NCI-H2171 treated with DMSO at 0.1 percent for 48 hours (cell line): ENCODE data around the gene ZNF346.

Source experiments
- DNase-seq: peaks from one replicate; lab custom pipeline; 2025; lab: John Stamatoyannopoulos, UW

Gene ZNF346

GRCh38 chr5:177070536-177071191, 48.2 kb downstream of the ZNF346 start:
- no peak for DNase-seq

GRCh38 chr5:177071666-177072385, 49.3 kb downstream of the ZNF346 start:
- DNase-seq = peak; percentile 76

DNA sequence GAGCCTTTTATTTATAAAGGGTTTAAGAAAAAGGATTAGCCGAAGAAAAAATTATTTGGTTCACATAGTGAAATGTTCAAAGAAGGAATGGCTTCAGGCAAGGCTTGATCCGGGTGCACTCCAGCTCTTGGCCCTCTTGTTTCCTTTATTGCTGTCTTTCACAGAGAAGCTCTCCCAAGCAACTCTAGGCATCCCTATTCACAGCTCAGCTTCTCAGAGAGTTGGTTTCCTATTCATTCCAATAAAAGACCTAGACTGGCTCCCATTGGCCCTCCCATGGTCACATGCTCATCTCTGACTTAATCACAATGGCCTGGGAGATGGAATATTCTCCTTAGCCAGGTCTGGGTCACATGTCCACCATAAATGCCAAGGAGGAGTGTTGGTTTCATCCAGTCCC, 54.8 kb downstream of the ZNF346 start:
- DNase-seq = no peak

DNA sequence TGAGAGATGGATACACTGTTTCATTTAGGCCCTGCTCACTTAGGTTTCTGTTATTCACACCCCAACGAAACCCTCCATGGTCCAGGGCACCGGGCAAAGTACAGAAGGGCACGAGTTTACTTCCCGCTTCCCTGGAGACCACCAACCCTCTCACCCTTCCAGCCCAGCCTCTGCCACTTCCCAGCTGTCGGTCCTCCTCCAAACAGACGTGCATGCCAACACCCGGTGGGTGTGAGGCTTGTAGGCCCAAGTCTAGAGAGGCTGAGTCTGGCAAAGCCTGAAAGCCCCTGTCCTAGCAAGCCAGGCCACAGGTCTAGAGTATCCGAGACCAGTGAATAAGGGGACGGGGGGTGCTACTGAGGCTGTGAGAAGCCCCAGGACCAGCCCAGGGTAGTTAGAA, 57.1 kb downstream of the ZNF346 start:
- DNase-seq = no peak

- no peak for DNase-seq
These were observed 57.8 kb downstream of the ZNF346 start for GRCh38 chr5:177080265-177080664.

DNA sequence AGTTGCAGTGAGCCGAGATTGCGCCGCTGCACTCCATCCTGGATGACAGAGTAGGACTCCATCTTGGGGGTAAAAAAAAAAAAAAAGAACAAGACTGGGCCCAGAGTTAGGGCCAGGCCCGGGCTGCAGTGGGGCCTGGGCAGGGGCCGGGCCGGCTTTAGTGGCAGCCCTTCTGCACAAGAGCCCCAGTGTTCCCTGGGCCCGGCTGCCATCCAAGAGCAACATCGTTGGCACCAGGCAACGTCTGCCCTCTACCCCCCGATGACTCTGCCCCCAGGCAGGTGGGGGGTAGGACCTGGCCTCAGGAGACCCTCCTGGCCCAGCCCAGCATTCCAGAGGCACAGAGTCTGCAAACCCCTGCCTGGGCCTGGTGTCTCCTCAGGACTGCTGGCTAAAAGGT, 59.4 kb downstream of the ZNF346 start:
- DNase-seq = no peak

GRCh38 chr5:177083357-177083756, 60.9 kb downstream of the ZNF346 start:
- DNase-seq = no peak

DNA sequence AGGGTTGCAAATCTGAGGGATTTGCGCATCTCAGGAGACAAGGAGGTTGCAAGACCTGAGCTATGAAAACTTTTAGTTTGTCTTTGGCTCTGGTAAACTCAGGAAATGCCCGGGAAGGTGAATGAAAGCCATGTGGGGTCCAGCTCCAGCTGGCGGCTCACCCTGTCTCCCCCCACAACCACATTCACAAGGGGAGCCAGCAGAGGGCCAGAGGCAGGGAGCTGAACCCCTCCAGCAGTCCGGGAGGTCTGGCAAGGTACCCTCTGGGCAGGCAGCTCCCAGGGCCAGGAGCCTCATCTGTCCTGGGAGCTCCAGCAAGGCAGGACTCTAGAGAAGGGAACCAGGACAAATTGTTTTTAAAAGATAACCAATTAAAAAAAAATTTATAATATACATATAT, 61.7 kb downstream of the ZNF346 start:
- no peak for DNase-seq

GRCh38 chr5:177085985-177086653, 63.6 kb downstream of the ZNF346 start:
- no peak for DNase-seq

- peak; percentile 6 for DNase-seq
These were observed 64.3 kb downstream of the ZNF346 start, which contains the start of gene FGFR4 for GRCh38 chr5:177086654-177087397. Gene FGFR4 (plus strand): TSS chr5:177086915. CDS start chr5:177089603, 2,688 bp downstream.

GRCh38 chr5:177087398-177088005, 65.0 kb downstream of the ZNF346 start:
- DNase-seq = no peak

DNA sequence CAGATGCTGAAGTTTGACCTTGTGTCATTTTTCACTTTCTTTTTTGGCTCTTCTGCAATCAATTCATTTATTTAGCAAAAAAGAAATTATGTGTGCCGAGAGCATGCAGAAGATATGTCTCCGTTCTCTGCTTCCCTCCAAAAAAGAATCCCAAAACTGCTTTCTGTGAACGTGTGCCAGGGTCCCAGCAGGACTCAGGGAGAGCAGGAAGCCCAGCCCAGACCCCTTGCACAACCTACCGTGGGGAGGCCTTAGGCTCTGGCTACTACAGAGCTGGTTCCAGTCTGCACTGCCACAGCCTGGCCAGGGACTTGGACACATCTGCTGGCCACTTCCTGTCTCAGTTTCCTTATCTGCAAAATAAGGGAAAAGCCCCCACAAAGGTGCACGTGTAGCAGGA, 66.6 kb downstream of the ZNF346 start:
- DNase-seq = no peak

GRCh38 chr5:177089825-177090641, 67.5 kb downstream of the ZNF346 start:
- DNase-seq = no peak

DNA sequence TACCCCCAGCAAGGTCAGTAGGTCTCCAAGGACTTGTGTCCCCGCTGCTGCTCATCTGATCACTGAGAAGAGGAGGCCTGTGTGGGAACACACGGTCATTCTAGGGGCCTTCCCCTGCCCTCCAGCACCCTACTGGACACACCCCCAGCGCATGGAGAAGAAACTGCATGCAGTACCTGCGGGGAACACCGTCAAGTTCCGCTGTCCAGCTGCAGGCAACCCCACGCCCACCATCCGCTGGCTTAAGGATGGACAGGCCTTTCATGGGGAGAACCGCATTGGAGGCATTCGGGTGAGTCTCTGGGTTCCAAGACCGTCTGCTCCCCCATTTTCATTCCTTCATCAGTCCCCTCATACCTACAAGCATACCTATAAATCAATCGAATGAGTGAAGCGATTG, 68.3 kb downstream of the ZNF346 start:
- DNase-seq = no peak

- no peak for DNase-seq
These were observed 68.7 kb downstream of the ZNF346 start for GRCh38 chr5:177091232-177091631.

GRCh38 chr5:177092178-177093081, 69.9 kb downstream of the ZNF346 start:
- no peak for DNase-seq

DNA sequence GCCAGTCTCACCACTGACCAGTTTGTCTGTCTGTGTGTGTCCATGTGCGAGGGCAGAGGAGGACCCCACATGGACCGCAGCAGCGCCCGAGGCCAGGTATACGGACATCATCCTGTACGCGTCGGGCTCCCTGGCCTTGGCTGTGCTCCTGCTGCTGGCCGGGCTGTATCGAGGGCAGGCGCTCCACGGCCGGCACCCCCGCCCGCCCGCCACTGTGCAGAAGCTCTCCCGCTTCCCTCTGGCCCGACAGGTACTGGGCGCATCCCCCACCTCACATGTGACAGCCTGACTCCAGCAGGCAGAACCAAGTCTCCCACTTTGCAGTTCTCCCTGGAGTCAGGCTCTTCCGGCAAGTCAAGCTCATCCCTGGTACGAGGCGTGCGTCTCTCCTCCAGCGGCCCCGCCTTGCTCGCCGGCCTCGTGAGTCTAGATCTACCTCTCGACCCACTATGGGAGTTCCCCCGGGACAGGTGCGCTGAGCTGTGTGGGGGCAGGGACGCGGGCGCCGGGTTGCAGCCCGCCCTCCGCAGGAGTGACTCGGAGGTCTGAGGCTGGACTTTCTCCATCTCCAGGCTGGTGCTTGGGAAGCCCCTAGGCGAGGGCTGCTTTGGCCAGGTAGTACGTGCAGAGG, 70.7 kb downstream of the ZNF346 start:
- DNase-seq = no peak

- DNase-seq = no peak
These were observed 71.3 kb downstream of the ZNF346 start for GRCh38 chr5:177093803-177094202.
